Aorta (tissue), 5 donors: ENCODE data around the gene FGF14. TPM values are rescaled to one million over a fixed set of nuclear protein-coding genes. Genes with fewer than 3 reads are reported as not detected.

Experiments
- ATAC-seq: fragments of 200-7000 bp; cut with Tn5 transposase; one replicate; pipeline ENCODE4 v1.9.1; 2022; ENCODE audit warnings: moderate library complexity; ENCODE audit not compliant: low FRiP score
- DNase-seq, 2 donors: peaks; one replicate each; pipeline ENCODE4 v3.0.0-alpha.2; 2020
- H3K27ac ChIP-seq, 2 donors: one replicate each; pipeline ENCODE4 v1.5.1; 2013; ENCODE audit warnings: low read length in 2 of 2, mild to moderate bottlenecking in 2 of 2, moderate library complexity in 2 of 2, control low read depth in 1 of 2, inconsistent platforms in 1 of 2, low read depth in 1 of 2
- H3K27me3 ChIP-seq, 2 donors: one replicate each; pipeline ENCODE4 v1.6.1; 2013; ENCODE audit warnings: control low read depth in 1 of 2, low read length in 1 of 2, mild to moderate bottlenecking in 1 of 2, moderate library complexity in 1 of 2; ENCODE audit not compliant: insufficient read depth in 2 of 2, control insufficient read depth in 1 of 2
- H3K36me3 ChIP-seq, 2 donors: one replicate each; pipeline ENCODE4 v1.6.1; 2013; ENCODE audit warnings: control low read depth in 1 of 2, low read length in 1 of 2, mild to moderate bottlenecking in 1 of 2; ENCODE audit not compliant: insufficient read depth in 2 of 2, control insufficient read depth in 1 of 2
- H3K4me1 ChIP-seq, 2 donors: one replicate each; pipeline ENCODE4 v1.6.1; 2013; ENCODE audit warnings: low read length in 2 of 2, control low read depth in 1 of 2, mild to moderate bottlenecking in 1 of 2, moderate library complexity in 1 of 2; ENCODE audit not compliant: insufficient read depth in 2 of 2, control insufficient read depth in 1 of 2
- H3K4me3 ChIP-seq, 2 donors: one replicate each; pipeline ENCODE4 v1.5.1; 2013; ENCODE audit warnings: low read length in 2 of 2, control low read depth in 1 of 2, mild to moderate bottlenecking in 1 of 2
- H3K9me3 ChIP-seq: one replicate; pipeline ENCODE4 v1.6.1; 2013; ENCODE audit warnings: mild to moderate bottlenecking, low read length; ENCODE audit not compliant: control insufficient read depth
- WGBS, 2 donors: extraction: QIAGEN DNeasy Blood & Tissue Kit; methylation state at CpG; one replicate each; pipeline ENCODE4 v1.1.7; 2013; 5-methylcytosine and 5-hydroxymethylcytosine counted together
- intact Hi-C, 2 donors: fragments of 100-400 bp; cut with DNase I; formaldehyde crosslinking; loops; one replicate each; pipeline versions ENCODE4 v1.14.2 to v1.15.0; 2022
- polyA plus RNA-seq, 2 donors: library from polyadenylated mRNA; stranded (reverse); fragments of 200-250 nt; gene quantifications; one replicate each; pipeline ENCODE4 v1.2.3, GENCODE V29; 2013
- total RNA-seq, 2 donors: library from RNA; stranded (reverse); fragmentation: NEBNext Ultra II Directional; extraction: Animal tissue kit (Norgen Biotek cat#: 25700); gene quantifications; one replicate each; pipeline ENCODE4 v1.2.1, GENCODE V29; 2021
- donor health status: healthy with polysubstance abuse.
- donor health status: Bipolar disorder and iron deficiency.
- donor health status: DM: no; HTN: no; CAD: no.
- donor health status: DM: no; HTN: no; CAD: no.
- donor health status: DM: yes; HTN: yes; CAD: no.

Gene FGF14
- total and polyA plus RNA-seq, 4 donors, result 0.13 to 4.6 (median 0.72) TPM

DNA sequence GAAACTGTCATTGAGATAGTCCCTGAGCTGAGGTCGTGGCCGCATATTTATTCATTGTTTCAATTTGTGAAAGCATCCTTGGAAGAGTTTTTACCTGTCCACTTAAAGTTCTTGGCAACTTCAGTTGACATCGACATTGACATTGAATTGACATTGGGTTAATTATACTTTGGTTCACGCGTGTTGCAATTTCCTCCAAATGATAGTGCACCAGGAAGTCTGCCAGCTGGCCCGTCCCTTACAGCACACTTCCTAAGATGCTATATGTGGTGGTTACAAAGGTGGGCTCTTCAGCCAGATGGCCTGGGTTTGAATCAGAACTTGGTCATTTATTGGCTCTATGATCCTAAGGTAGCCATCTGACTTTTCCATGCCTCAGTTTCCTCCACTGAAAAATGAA, 176.0 kb downstream of the FGF14 start:
- H3K4me1 ChIP-seq, result no peaks in the 10 kb centered on the region
- H3K9me3 ChIP-seq, result no peaks in the 10 kb centered on the region
- no peaks in the 10 kb centered on the region for H3K27me3 ChIP-seq
- intact Hi-C loops, result no loop called here
- no peak overlapping the region for H3K4me3 ChIP-seq
- DNase-seq (no peak), ATAC-seq (no peak)
- 61 to 71% methylated on average over 6 of the region's 6 CpGs for WGBS, 2 donors
- no peak overlapping the region for H3K27ac ChIP-seq
- H3K36me3 ChIP-seq, result no peaks in the 10 kb centered on the region

DNA sequence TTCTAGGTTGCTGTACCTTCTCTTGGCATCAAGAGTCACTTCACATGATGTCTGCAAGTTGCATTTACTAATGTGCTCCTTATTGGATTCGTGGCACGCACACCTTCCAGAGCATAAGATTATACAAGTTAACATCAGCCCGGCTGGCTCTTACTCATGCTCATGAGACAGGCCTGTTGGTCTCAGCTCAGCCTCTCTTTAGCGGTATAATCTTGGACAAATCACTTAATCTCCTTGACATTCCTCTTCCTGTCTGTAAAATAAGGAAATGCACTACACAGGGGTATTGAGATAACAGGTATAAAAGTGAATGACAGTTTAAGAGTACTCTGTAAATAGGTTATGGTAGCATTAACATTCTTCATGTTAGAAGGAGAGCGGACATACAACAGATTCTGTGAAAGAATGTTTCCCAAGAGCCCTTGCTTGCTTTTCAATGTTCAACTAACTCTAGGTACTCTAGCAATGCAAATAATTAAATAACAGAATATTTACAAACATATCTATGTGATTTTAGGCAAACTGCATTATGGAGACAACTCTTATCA, 181.1 kb downstream of the FGF14 start:
- ATAC-seq, result no peak
- no peak for DNase-seq
- no peak overlapping the region for H3K4me3 ChIP-seq
- H3K36me3 ChIP-seq, result no peaks in the 10 kb centered on the region
- no peaks in the 10 kb centered on the region for H3K4me1 ChIP-seq
- intact Hi-C loops, result no loop called here
- no peaks in the 10 kb centered on the region for H3K9me3 ChIP-seq
- H3K27ac ChIP-seq, result no peak overlapping the region
- 50 to 59% methylated on average over 5 of the region's 5 CpGs for WGBS, 2 donors
- H3K27me3 ChIP-seq, result no peaks in the 10 kb centered on the region

DNA sequence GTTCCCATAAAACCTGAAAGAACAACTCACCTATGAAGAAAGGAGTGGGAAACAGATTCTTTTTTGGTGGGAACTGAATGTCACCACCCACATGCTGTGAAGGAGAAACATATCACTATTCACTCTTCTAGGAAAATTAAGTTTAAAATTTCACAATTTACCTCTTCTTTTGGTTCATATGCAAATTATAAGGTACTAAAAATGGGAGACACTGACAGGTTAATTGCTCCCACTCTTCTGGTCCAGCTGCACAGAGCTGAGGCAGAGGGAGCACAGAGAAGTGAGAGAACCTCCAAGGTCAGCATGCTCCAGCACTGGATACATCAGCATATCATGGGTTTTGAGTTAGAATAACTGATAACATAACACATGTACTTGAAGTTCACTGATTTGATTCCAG, 186.9 kb downstream of the FGF14 start:
- DNase-seq (no peak), ATAC-seq (no peak)
- no peaks in the 10 kb centered on the region for H3K27me3 ChIP-seq
- H3K36me3 ChIP-seq, result no peaks in the 10 kb centered on the region
- H3K4me3 ChIP-seq, result no peak overlapping the region
- intact Hi-C loops, result no loop called here
- no peaks in the 10 kb centered on the region for H3K9me3 ChIP-seq
- H3K4me1 ChIP-seq, result no peaks in the 10 kb centered on the region
- no peak overlapping the region for H3K27ac ChIP-seq

DNA sequence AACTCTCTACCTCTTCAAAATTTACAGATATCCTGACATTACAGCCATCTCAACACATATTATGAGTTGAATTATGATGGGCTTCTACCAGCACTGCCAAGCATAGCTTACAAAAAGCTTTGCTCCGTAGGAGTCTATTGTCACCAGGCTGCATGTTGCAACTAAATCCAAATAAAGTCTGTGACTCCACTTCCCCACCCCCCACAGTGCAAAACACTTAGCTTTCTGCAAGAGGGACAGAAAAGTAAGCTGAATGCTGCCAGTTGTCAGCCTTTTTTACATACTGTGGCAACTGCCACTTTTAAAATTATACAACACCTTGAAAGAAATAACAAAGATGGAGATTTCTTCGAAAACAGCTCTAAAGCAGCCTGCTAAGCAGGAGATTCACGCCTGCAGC, 189.1 kb downstream of the FGF14 start:
- WGBS, 2 donors, result 66 to 67% methylated on average over 3 of the region's 3 CpGs
- H3K27me3 ChIP-seq, result no peaks in the 10 kb centered on the region
- DNase-seq, result no peak
- no peaks in the 10 kb centered on the region for H3K36me3 ChIP-seq
- no peak overlapping the region for H3K27ac ChIP-seq
- H3K4me3 ChIP-seq, result no peak overlapping the region
- ATAC-seq, result no peak
- H3K9me3 ChIP-seq, result no peaks in the 10 kb centered on the region
- no peaks in the 10 kb centered on the region for H3K4me1 ChIP-seq
- intact Hi-C loops, result no loop called here

DNA sequence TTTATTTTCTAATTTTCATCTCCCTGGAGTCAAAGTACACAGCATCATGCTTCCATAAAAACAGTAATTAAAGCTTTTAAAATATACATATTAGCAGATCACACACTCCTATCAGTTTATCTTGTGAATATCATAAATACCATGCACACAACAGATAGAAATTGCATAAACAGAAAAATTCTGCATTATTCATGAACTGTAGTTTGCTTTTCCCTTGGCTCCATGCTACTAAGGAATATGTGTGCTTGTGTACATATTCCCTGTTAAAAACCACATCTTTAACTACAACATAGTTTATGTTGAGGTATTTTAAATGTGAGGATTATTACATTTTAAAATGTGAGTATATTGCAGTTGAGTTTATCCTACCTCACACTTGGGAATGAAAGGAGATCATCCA, 193.5 kb downstream of the FGF14 start:
- no peaks in the 10 kb centered on the region for H3K27me3 ChIP-seq
- no peaks in the 10 kb centered on the region for H3K36me3 ChIP-seq
- DNase-seq (no peak), ATAC-seq (no peak)
- no peak overlapping the region for H3K27ac ChIP-seq
- intact Hi-C loops, result no loop called here
- no peaks in the 10 kb centered on the region for H3K9me3 ChIP-seq
- H3K4me3 ChIP-seq, result no peak overlapping the region
- no peaks in the 10 kb centered on the region for H3K4me1 ChIP-seq

DNA sequence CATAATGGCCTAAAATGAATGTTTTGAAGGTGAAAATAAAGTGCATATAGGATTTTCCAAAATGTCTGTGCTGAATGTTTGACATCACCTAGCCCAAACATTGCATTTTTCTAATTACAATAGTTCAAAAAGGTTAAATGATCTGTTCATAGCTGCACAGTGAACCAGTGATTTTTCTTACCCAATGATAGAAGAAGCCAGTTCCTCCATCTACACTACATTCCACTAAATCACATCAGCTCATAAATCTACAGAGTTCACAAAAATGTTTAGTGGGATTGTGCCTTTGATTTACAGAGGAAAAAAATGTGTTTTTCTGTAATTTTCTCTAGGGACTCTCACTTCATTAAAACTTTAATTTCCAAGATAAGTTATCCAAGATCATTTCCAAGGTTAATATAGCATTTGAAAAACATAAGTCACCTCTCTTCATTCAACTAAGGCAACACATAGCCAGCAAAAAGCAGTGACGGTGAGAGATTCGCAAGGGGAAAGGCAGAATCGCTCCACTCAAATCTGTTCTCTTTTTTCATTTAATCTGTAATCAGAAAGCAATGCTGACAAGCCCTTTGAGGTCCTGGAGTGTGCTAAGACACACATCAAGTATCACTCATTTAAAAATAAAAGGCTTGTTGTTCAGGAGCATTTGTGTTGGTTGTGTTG, 194.0 kb downstream of the FGF14 start:
- Histone ChIP-seq H3K4me1 (no peaks in the 10 kb centered on the region), H3K4me3 (no peak overlapping the region), H3K27ac (no peak overlapping the region), H3K9me3 (no peaks in the 10 kb centered on the region), H3K27me3 (no peaks in the 10 kb centered on the region), H3K36me3 (no peaks in the 10 kb centered on the region)
- intact Hi-C loops, result no loop called here
- WGBS, 2 donors, result 77 to 85% methylated on average over 3 of the region's 3 CpGs
- ATAC-seq, result no peak
- DNase-seq, result no peak

DNA sequence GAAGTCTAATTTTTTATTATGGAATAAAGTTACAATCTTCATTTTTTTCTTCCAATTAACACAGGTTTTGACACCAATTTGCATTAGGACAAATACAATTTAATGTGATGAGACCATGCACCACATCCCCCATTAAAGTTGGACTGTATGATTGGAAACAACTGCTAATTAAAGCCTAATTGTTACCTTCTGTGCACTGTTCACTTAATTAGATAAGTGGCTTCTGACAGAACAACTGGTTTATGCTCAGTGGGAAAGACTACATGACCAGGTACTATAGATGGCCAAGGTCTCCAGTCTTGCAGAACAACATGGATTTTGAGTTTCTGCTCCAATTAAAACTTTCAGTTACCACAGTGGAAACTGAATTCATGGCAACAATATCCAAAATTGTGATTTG, 198.1 kb downstream of the FGF14 start:
- H3K4me1 ChIP-seq, result no peaks in the 10 kb centered on the region
- ATAC-seq, result no peak
- H3K36me3 ChIP-seq, result no peaks in the 10 kb centered on the region
- no peak for DNase-seq
- H3K9me3 ChIP-seq, result no peaks in the 10 kb centered on the region
- intact Hi-C loops, result no loop called here
- no peak overlapping the region for H3K27ac ChIP-seq
- no peaks in the 10 kb centered on the region for H3K27me3 ChIP-seq
- H3K4me3 ChIP-seq, result no peak overlapping the region

DNA sequence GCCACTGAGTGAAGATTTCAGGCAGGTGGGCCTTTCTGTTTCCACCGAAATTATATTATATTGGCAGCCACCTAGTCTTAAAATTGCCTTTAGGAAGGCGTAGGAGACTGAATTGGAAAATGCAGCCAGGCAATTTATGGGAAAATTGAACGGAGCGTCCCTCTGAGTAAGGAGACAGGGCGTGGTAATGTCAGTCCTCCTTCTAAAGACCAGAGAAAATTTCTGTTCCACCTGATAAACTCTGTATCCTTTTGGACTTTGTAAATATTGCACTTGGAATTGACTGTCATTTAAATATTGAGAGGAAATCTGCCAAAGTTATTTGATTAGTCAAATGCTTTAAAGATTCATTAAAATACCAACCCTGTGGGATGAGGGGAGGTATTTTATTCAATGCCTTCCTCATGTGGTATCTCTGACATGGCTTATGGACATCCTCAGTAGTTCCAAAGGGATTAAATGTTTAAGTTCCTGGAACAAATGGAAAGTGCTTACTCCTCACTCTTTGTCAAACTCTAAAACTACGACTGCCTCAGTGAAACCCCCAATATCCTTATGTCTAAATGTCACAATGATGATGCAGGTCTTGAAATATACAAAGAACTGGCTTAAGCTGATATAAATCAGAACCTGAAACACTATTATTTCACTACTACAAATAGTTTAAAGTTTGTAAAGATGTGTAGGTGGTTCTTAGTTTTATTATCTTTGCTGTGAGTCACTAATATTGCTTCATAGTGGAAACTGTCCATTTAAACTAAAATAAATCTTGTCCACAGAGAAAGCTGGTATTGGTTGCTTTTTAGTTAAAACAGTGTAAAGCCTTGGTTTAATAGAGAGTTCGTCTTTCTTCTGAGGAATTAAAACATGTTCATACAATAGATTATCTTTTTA, 203.2 kb downstream of the FGF14 start:
- Histone ChIP-seq H3K4me3 (no peak overlapping the region), H3K9me3 (no peaks in the 10 kb centered on the region), H3K27ac (no peak overlapping the region), H3K36me3 (no peaks in the 10 kb centered on the region), H3K4me1 (no peaks in the 10 kb centered on the region), H3K27me3 (no peaks in the 10 kb centered on the region)
- ATAC-seq, result no peak
- DNase-seq, result no peak
- 52 to 68% methylated on average over 7 of the region's 7 CpGs for WGBS, 2 donors
- intact Hi-C loops, result loop anchor here in 1 of 2 donors (10.0 kb wide), 1 partner anchor 256 kb away; no protein-coding TSS in a partner anchor

DNA sequence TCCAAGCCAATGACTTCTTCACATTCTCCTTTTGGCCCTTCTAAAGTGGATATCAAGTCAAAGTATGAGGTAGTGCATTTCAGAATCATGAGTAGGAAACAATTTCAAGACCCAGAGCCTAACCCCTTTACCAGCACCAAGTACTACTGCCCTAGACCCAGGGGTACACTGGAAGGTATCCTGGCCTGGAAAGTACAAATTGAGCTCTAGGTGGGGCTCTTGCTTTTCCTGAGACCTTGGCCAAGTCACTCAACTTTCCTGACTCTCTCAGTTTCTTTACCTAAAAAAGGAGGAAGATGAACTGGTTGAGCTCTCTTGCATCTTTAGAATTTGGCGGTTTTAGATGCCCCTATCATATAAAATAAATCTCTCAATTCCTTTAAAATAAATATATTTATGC, 204.7 kb downstream of the FGF14 start:
- WGBS, 2 donors, result 87 to 88% methylated on average over 1 of the region's 1 CpG
- Histone ChIP-seq H3K4me1 (no peaks in the 10 kb centered on the region), H3K27me3 (no peaks in the 10 kb centered on the region), H3K9me3 (no peaks in the 10 kb centered on the region), H3K36me3 (no peaks in the 10 kb centered on the region), H3K27ac (no peak overlapping the region), H3K4me3 (no peak overlapping the region)
- intact Hi-C loops, result loop anchor here in 1 of 2 donors (10.0 kb wide), 1 partner anchor 258 kb away; no protein-coding TSS in a partner anchor
- ATAC-seq (no peak), DNase-seq (no peak)
